NOMO-1 treated with DMSO at 0.1 percent for 48 hours (cell line): ENCODE data around the gene BHMT2.

ENCODE experiments used
- DNase-seq: peaks from one replicate; lab custom pipeline; 2025; ENCODE audit not compliant: unreplicated experiment; lab: John Stamatoyannopoulos, UW

BHMT2 gene

DNA sequence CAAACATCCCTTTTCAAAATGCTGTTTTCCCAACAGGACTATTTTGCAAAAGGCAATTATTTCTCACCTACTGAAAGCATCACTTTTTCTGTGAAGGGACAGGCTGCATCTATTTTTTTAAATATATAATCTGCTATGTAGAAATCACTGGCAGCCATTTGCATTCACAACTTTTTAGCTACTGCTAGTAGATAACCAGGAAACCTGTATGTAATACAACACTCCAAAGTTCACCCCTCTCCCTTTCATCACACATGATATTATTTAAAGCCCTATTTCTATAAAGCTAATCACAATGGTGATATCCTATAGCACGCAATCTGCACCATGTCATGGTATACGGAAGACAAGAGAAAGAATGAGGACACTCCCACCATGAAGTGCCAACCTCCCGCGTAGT lies 9.9 kb upstream of the BHMT2 start:
- no peak for DNase-seq

DNA sequence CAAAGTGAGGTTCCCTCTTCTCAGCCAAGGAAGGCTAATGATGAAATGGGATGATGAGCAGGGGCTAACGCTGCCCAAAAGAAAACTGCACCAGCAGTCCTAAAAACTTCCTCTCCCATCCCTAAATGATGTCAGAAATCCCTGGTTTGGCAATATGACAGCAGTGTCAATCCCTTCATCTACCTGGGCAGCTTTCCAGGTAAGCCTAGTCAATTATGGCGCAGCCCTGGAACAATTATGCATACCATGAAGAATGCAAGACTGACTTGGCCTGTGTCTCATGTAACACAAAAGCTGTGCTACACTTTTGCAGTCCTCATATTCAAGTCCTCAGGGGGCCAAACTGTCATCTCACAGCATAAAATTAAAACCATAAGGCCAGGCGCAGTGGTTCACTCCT lies 7.1 kb upstream of the BHMT2 start:
- DNase-seq: no peak

DNA sequence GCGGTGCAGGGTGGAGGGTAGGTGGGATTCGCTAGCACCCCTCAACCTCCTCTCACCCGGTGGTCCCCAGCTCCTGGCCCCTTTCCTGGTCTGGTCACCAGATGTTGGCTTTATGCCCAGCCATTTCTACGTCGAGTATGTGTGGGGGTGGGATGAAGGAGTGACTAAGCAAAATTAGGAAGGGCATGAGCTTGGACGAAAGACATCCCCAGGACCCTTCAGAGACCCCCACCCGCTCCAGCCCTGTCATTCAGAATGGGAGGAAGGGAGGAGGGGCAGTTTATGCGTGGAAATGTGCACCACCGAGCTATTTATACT lies 742 bp downstream of the BHMT2 start:
- DNase-seq: no peak

DNA sequence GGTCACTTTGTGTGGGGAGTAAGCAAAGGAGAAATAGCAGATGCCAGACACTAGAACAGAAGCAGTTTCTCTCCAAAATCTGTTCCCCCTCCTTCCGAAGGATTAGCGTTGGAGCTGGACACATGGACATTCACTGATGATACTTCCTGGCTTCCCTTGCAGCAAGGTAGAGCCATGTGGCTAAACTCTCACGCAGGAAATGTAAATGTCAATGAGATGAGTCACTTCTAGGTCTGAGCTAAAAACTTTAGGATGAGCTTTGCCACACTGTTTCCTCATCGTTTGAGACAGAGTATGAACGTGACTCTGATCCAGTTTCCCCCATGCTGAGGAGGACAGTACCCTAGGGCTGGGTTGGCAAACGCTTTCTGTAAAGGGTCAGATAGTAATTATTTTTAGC lies 5.1 kb downstream of the BHMT2 start:
- no peak for DNase-seq

DNA sequence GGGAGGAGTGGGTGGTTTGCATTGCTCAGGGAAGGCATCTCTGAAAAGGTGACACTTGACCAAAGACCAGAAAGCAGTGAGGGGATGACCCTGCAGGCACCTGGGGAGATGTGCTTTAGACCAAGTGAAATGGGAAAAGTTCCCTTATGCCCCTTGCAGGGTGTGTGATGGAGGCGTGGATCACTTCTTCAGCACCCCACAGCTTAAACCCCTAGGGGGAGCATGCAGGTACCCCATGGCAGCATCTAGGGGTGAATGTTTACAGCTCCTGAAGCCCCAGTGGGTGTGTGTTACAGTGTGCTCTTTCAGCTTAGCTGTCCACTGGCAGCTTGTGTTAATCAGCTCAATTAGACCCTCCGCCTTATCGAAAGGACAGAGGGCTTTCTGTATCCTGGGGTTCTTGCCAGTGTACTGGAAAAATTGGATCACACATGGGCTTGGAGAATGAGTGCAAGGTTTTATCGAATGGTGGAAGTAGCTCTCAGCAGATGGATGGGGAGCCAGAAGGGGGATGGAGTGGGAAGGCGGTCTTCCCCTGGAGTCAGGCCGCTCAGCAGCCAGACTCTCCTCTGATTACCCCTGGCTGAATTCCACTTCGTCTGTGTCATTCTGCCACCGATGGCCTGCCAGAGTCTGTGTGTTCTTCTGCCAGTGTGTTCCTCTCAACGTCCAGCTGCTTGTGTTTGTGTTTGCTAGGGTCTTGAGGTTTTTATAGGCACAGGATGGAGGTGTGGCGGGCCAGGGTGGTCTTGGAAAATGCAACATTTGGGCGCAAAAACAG lies 6.3 kb downstream of the BHMT2 start:
- no peak for DNase-seq

DNA sequence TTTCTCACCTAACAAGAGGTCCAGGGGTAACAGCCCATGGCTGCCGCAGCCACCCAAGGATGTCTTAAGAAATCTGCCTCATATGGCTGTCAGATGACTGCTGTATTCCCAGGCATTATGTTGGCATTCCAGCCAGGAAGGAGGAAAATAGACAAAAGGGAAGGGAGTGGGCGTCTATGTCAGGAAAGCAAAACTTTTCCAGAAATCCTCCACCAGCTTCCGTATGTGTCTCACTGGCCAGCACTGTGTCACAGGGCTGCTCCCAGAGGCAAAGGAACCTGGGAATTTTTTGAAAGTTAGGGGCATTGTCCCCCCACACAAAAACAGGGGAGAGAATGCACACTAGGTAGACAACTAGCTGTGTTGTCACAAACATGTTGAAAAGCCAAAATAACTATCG lies 7.3 kb downstream of the BHMT2 start:
- DNase-seq: no peak

DNA sequence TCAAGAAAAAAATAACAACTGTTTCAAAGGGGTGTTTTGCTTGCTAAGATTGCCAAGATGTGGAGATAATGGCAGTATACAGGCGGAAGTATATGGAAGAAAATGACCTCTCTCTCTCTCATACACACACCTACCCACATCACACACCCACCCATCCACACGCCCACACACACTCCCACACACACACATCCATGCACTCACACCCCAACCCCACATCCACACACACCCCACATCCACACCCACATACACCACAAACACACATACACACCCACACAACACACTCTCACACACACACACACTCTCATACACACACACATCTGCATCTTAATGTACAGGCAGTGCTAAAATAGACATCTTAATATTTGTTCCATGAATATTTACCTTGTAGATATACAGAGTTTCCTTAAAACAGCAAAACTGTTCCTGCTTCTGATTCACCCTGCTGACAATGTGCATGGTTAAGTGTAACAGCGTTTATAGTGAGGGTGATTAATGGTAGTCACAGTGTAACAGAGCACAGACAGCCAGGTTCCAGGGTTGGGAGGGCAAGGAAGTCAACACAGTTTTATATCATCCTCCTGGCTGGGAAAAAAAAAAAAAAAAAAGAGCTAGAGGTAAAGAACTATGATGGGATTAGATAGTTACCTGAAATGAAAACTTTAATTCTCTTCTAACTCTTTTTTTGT lies 8.3 kb downstream of the BHMT2 start:
- DNase-seq: no peak

DNA sequence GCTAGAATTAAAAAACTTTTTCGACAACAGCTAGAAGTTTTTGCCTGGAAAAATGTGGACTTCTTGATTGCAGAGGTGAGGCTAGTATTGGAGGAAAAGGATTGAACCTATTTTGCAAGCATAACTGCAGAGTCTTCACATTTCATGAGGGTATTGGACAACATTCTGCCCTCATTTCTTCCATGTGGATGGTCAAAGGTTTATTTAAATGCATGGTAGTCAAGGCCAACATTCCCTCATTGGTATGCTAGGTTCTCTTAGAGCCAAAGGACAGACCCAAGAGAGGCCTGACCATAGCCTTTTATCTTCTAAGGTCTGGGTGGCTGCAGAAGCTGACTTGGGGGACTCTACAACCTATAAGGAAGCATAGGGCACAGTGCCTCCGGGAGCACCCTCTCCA lies 11.2 kb downstream of the BHMT2 start:
- DNase-seq: no peak

DNA sequence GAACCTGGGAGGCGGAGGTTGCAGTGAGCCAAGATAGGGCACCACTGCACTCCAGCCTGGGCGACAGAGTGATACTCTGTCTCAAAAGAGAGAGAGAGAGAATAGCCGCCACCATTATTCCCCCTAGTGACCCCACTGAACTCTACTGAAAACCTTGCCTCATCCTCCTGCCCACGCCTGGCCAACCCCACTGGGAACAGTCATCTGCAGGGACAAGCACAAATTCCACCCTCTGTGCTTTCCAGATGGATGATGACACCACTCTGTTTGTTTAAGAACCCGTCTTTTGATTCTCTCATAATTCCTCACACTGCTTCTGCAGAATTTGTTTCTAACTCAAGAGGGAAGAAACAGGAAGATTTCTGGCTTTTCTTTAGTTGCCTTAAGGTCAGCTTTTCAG lies 12.2 kb downstream of the BHMT2 start:
- no peak for DNase-seq

DNA sequence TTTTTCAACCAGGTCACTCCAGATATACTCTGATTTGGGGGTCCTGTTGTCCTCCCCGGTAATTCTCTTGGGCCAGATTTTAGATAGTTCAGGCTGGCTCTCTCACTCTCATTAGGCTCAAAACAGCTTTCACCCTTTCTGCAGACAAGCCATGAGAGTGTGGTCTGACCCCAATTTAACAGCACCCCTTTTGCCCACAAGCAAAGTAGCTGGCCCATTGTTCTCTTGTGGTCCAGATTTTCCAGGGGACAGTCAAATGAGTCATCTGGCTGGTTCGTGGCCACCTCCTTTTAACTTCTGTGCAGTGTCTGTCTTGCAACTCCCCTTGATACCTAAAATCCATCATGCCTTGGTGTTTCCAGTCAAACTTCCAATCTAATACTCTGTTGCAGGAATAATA lies 16.5 kb downstream of the BHMT2 start:
- DNase-seq: no peak

DNA sequence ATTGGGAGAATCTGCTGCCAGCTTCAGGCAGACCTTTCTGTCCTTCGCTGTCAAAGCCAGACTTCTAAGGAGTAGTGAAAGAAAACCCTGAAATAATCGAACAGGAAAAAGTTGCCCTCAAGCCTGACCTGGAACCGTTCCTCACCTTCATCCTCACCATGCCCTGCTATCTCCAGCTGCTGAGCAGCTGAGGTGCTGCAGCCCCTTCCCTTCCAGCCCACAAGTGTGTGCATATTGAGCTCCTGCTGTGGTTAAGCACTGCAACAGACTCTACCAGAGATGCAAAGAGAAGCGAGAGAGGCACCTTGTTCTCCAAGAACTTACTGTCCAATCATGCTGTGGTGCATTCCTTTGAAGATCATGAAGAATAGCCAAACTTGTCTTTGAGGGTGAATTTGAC lies 18.9 kb downstream of the BHMT2 start:
- no peak for DNase-seq

DNA sequence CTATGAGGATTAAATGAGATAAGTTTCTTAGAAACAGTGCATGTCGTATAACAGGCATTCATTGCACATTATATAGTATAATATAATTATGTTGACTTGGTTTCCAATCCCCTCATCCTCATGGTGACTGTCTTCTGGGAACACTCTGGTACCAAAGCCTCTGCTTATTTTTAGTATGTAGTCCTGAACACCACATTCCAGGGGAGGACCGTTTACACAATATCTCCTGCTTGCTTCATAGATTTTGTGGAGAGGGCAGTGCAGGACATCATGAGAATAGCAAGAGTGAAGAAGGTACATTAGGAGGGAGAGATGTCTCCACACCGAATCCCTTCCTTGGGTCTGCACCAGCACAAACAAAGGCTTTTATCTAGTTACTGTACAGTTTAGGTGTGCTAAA lies 21.5 kb downstream of the BHMT2 start:
- DNase-seq: no peak

DNA sequence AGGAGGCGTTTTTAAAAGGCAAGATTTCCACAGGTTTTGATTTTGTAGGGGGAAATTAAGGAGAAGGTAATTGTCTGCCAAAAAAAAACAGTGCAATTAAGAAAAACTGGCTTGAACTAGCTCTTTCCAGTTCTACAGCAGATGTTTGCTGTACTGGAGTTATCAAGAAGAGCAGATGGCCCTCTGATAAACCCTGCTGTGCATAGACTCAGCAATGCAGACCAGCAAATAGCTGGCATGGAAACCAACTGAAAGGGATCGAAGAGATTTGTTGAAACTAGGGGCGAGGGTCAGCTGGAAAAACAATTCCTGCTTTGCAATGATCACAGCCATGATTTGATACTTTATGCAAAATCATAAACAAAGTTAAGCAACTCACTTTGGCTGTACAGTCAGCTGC lies 24.2 kb downstream of the BHMT2 start:
- DNase-seq: no peak

DNA sequence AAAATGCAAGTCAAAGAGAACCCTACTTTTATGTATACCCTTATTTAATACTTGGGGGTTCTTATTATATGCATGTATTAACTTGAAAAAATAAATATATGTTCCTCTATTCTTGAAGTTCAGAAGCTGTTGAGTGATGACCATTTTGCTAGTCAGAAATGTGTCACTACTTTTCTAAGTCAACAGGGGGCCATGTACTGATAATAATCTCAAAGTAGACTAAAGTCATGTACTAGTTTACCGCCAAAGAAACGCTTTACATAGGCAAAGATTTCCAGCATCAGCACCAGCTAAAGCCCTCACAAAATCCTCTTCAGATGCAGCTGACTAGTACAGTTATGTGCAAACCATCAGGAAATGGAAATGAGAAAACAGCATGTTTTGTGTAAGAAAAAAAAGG lies 36.3 kb downstream of the BHMT2 start:
- DNase-seq: no peak

DNA sequence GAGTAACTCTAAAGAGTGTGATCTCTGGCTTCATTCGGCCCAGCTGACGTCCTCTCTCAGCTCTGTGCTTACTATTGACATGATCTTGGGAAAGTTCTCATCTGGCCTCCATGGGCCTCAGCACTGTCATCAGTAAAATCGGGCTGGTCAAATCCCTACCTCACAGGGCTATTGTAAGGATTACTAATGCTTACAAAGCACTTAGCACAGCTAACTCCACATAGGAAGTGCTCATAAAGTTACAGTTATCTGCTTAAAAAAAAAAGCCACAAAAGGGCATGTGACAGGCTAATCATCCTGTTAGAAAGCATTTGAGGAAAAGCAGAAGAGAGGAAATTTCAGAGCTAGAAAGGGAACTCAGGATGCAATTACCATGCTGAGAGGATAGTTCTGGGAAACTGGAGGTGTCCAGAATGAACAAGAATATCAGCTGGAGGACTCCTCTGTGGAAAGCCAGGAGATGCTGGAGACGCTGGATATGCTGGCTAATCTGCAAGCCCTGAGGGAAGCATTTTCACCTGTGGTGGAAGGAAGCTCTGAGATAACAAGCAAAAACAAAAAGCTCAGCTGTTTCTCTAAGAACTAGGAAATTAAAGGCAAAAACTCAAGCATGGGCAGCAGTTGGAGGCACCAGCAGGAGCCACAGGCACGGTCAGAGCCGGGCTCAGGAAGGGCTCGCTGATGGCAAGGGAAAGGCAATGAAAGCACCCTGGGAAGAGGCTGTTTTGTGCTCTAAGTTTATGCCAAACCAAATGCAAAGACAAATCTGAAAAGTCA lies 37.6 kb downstream of the BHMT2 start:
- peak; percentile 77 for DNase-seq

DNA sequence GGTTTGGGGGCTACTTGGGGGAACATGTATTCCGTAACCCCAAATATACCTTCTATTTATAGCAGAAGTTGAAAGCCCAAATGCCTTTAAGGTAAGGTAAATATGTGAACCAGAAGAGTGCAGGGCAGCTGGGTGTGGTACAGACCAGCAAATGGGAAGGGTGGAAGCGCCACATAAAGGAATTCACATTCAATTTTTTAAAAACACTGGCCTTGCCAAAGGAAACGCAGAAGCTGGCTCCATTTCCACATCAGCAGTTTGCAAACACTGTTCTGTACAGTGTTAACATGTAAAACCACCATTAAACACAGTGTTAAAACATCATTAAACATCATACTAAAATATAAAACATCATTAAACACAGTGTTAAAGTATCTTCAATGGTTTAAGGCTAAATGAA lies 38.5 kb downstream of the BHMT2 start:
- no peak for DNase-seq

DNA sequence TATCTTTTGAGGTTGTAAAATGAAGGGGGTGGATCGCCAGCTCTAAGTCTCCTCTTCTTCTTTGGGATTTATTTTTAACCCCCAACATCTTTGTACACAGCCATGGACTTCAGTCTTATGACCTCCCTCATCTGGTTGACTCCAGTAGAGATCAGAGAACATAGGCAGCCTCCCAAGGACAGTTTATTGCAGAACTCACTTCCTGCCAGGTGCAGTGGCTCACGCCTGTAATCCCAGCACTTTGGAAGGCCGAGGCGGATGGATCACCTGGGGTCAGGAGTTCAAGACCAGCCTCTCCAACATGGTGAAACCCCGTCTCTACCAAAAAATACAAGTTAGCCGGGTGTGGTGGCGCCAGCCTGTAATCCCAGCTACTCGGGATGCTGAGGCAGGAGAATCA lies 39.2 kb downstream of the BHMT2 start:
- DNase-seq: no peak

DNA sequence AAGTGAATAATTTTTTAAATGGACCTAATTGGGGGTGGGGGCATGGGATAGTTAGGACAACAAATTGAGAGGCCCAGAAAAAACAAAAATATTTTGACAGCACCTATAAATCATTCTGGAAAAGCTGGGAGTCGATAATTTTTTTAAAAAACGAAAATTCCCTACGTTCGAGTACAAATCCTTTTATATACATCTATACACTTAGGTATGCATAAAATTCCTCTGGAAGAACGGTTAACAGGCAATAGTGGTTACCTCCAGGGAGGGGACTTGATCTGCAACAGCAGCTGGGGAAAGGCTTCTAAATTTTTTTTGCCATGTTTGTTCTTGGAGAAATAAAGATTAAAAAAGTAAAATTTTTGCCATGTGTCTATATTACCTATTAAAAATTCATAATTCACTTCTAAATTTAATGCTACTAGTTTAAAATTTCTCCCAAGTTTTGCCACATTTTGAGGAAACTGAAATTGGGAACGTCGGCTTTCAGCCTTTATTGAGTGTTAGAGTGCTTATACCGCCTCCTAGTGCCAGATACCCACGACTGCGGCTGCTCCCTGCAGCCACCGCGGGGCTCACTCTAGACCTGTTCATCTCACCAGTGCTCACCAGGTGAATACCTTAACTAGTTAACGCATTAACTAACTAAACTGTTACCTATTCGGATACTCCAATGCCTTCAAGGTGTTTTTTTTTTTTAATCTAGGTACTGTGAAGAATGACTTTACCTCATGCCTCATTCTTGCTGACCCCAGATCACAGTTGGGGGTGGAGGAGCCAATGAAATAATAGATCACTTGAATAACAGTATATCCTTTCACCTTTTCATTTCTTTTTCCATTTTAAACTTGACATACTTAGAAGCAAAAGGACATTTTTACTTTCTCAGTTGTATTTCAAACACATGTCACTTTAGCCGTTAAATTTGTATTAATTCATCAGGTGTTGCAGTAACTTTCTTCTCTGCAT lies 40.2 kb downstream of the BHMT2 start:
- peak; percentile 13 for DNase-seq

DNA sequence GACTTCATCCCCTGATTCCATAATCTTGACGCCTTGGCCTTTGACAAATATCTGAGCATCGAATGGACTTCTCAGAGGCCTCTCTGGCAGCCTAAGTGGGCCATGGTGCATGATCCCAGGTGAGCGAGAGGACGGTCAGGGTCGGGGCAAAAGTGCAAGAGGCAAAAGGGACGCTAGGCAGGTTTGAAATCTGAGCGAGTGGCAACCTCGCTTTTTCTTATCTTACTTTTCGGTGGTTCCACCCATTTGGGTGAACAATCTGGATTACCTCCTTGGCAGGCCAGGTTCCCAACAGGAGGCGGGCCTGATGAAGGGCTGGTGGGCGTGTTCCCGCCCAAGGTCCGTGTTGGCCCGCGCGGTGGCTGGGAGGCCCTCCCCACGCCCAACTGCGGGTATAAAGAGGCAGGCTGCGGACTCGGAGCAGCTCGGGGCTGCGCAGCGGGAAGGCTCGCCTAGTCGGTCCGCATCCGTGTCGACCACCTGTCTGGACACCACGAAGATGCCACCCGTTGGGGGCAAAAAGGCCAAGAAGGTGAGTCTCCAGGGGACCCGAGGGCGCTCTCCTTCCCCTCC lies 41.9 kb downstream of the BHMT2 start, which contains the start of gene BHMT:
Gene BHMT, plus strand, starts transcription at position 423 of the 573 bp plus-strand sequence. Its CDS starts 77 bp downstream, at position 500.
- DNase-seq: no peak

DNA sequence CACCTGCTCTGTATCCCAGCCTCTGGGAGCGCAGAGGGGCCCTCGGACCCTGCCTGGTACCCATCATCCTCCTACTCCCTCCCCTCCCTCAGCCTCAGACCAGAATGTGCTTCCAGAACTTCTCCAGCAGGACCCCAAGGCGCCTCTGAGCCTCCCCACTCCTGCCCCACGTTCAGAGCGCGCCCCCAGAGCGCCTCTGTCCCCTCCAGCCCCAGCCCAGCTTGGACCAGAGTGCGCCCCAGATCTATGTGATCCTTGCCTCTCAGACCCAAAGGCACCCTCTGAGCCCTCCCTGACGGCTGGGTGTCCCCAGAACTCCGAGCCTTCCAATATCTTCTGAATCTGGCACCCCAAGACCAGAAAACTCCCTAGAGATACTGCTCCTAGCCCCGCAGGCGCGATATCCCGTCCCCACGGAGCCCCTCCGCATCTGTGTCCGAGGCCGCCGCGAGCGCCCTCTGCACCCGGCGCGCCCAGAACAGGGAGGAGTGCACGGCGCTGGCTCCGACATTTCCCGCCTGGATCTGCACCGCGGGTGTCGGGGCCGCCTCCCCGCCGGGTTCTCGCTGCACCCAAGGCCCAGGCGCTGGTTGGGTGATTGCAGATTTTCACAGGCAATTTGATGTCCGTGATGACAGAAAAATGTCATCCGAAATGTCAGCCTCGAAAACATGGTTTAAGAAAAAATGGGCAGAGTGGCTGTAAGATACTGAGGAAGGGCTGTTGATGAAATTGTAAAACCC lies 42.6 kb downstream of the BHMT2 start:
- no peak for DNase-seq
